Measurements from ENCODE around the gene ABHD5. TPM values are rescaled to one million over a fixed set of nuclear protein-coding genes. Genes with fewer than 3 reads are reported as not detected.

The ABHD5 gene
- total RNA-seq, 1 donor from 2014 or later, result 33.2 TPM

GRCh38 chr3:43685921-43686320, 4.8 kb upstream of the ABHD5 start:
- TF ChIP-seq CTCF (IDR thresholded peaks at IDR 0.05; ENCODE audit: insufficient read depth, low read length, severe bottlenecking), result no peak

GRCh38 chr3:43686333-43686699, 4.4 kb upstream of the ABHD5 start:
- H3K36me3 ChIP-seq (ENCODE audit: control insufficient read depth, insufficient read depth, low read length), result no peaks in the 10 kb centered on the region
- FAIRE-seq, result no peak
- H3K4me3 ChIP-seq (ENCODE audit: low read depth, low read length), result no peak overlapping the region
- DNase-seq (ENCODE audit: low read depth), result no peak
- TF ChIP-seq CTCF (IDR thresholded peaks at IDR 0.05; ENCODE audit: insufficient read depth, low read length, severe bottlenecking), result no peak
- no peaks in the 10 kb centered on the region for H3K27me3 ChIP-seq (ENCODE audit: control insufficient read depth, insufficient read depth, low read length)

More at GRCh38 chr3:43685921-43686320, 4.8 kb upstream of the ABHD5 start:
- Histone ChIP-seq H3K4me3 (ENCODE audit: low read depth, low read length) (no peak overlapping the region), H3K27me3 (ENCODE audit: control insufficient read depth, insufficient read depth, low read length) (no peaks in the 10 kb centered on the region), H3K36me3 (ENCODE audit: control insufficient read depth, insufficient read depth, low read length) (no peaks in the 10 kb centered on the region)
- DNase-seq (ENCODE audit: low read depth), result no peak
- no peak for FAIRE-seq

GRCh38 chr3:43686700-43687498, 3.8 kb upstream of the ABHD5 start:
- no peak for TF ChIP-seq CTCF (IDR thresholded peaks at IDR 0.05; ENCODE audit: insufficient read depth, low read length, severe bottlenecking)
- Histone ChIP-seq H3K4me3 (ENCODE audit: low read depth, low read length) (no peak overlapping the region), H3K27me3 (ENCODE audit: control insufficient read depth, insufficient read depth, low read length) (no peaks in the 10 kb centered on the region), H3K36me3 (ENCODE audit: control insufficient read depth, insufficient read depth, low read length) (no peaks in the 10 kb centered on the region)
- no peak for FAIRE-seq
- no peak for DNase-seq (ENCODE audit: low read depth)

- FAIRE-seq (no peak), DNase-seq (ENCODE audit: low read depth) (no peak)
- no peak overlapping the region for H3K4me3 ChIP-seq (ENCODE audit: low read depth, low read length)
- H3K27me3 ChIP-seq (ENCODE audit: control insufficient read depth, insufficient read depth, low read length), result no peaks in the 10 kb centered on the region
- no peaks in the 10 kb centered on the region for H3K36me3 ChIP-seq (ENCODE audit: control insufficient read depth, insufficient read depth, low read length)
- TF ChIP-seq CTCF (IDR thresholded peaks at IDR 0.05; ENCODE audit: insufficient read depth, low read length, severe bottlenecking), result no peak
Observed at GRCh38 chr3:43687499-43687811, 3.3 kb upstream of the ABHD5 start.

GRCh38 chr3:43688245-43688650, 2.5 kb upstream of the ABHD5 start:
- no peaks in the 10 kb centered on the region for H3K27me3 ChIP-seq (ENCODE audit: control insufficient read depth, insufficient read depth, low read length)
- TF ChIP-seq CTCF (IDR thresholded peaks at IDR 0.05; ENCODE audit: insufficient read depth, low read length, severe bottlenecking), result no peak
- FAIRE-seq (no peak), DNase-seq (ENCODE audit: low read depth) (no peak)
- no peak overlapping the region for H3K4me3 ChIP-seq (ENCODE audit: low read depth, low read length)
- H3K36me3 ChIP-seq (ENCODE audit: control insufficient read depth, insufficient read depth, low read length), result no peaks in the 10 kb centered on the region

- no peaks in the 10 kb centered on the region for H3K27me3 ChIP-seq (ENCODE audit: control insufficient read depth, insufficient read depth, low read length)
- DNase-seq (ENCODE audit: low read depth), result no peak
- no peak for FAIRE-seq
- no peak for TF ChIP-seq CTCF (IDR thresholded peaks at IDR 0.05; ENCODE audit: insufficient read depth, low read length, severe bottlenecking)
- no peaks in the 10 kb centered on the region for H3K36me3 ChIP-seq (ENCODE audit: control insufficient read depth, insufficient read depth, low read length)
- H3K4me3 ChIP-seq (ENCODE audit: low read depth, low read length), result no peak overlapping the region
Observed at GRCh38 chr3:43689166-43689565, 1.6 kb upstream of the ABHD5 start.

Data from bronchial epithelial cell (primary cell).